Limb (tissue), 2 donors: ENCODE measurements around the gene CUBN.

Source experiments
- DNase-seq, 2 donors: peaks; one replicate each; pipeline ENCODE4 v3.0.0-alpha.2; 2016; ENCODE audit errors: extremely low spot score in 2 of 2

Gene CUBN

GRCh38 chr10:16952610-16953009 is 177.0 kb downstream of the CUBN start:
- no peak for DNase-seq

- peak in 1 of 2 donors; percentile 21 for DNase-seq
Observed at GRCh38 chr10:16952080-16952479, 177.5 kb downstream of the CUBN start.

GRCh38 chr10:16950656-16951601 is 178.7 kb downstream of the CUBN start:
- DNase-seq: peak; percentile 64 to 82

DNA sequence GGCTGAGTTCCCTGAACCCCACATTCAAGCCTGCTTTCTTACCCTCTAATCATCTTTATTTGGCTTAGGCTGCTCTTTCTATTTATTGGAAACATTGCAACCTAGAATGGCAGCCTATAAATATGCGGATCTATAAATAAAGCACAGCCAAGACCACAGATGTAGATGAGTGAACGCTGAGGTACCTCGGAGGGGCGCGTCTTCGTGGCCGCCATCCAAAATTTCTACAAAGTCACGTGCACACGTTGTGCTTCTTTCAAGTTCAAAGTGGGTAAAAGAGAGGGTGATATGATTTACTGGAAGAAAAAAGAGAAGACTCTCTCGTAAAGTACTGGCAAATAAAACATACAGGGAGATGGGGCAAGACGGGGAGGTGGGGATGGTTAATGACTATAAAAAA is 179.8 kb downstream of the CUBN start:
- DNase-seq: peak in 1 of 2 donors; percentile 63

DNA sequence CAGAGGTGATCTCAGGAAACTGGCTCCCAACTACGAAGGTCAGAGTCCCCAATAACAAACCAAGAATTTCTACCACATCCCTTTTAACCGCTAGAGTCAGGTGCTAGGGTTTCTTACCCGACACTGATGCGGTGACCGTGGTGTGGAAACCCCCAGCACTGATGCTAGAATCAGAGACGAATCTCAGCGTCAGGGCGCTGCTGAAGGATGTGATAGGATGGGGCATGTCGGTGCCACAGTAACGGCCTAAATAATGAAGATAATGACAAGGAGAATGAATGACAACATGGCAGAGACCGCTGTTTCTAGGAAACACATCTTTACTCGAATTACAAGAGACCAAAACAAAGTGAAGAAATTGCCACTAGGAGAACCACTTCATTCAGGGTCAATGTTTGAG is 181.2 kb downstream of the CUBN start:
- DNase-seq: no peak

GRCh38 chr10:16947069-16947468 is 182.5 kb downstream of the CUBN start:
- peak in 1 of 2 donors; percentile 34 for DNase-seq

DNA sequence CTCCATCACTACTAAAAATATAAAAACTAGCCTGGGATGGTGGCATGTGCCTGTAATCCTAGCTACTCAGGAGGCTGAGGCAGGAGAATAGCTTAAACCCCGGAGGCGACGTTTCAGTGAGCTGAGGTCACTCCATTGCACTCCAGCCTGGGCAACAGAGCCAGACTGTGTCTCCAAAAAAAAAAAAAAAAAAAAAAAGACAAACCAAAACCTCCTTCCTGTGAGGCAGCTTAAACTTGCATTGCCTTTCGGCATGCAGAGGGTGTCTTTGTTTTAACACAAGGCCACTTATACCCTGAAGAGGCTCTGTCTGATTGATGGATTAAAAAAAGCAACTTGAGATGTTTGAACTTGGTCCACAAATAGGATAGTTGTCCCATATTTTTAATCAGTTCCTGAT is 184.0 kb downstream of the CUBN start:
- DNase-seq: peak in 1 of 2 donors; percentile 24

GRCh38 chr10:16944986-16945385 is 184.6 kb downstream of the CUBN start:
- DNase-seq: no peak

DNA sequence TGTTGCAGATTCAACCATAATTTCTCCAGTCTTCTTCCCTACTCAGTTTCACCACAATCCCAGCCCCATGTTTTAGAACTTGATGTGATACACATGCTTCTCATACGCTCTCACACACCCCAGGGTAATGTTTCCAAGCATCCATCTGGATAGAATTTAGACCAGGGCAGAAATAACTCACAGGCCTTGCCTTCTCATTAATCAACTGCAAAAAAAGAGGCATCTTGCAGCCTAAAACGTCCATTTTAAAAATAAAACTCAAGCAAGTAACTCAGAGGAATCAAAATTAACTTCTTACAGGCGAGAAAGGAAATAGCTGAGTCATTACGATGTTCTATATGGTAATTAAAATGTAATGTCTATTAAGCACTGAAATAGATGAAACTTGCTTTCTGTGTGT is 185.2 kb downstream of the CUBN start:
- DNase-seq: peak in 1 of 2 donors; percentile 81

- DNase-seq: peak in 1 of 2 donors; percentile 39
Observed at GRCh38 chr10:16943295-16944285, 186.0 kb downstream of the CUBN start.

- no peak for DNase-seq
Observed at GRCh38 chr10:16942381-16943078, 187.1 kb downstream of the CUBN start.

GRCh38 chr10:16941870-16942269 is 187.7 kb downstream of the CUBN start:
- no peak for DNase-seq

- DNase-seq: no peak
Observed at GRCh38 chr10:16941067-16941466, 188.5 kb downstream of the CUBN start.

- no peak for DNase-seq
Observed at GRCh38 chr10:16938952-16939351, 190.7 kb downstream of the CUBN start.

- DNase-seq: no peak
Observed at GRCh38 chr10:16934461-16934860, 195.2 kb downstream of the CUBN start.

DNA sequence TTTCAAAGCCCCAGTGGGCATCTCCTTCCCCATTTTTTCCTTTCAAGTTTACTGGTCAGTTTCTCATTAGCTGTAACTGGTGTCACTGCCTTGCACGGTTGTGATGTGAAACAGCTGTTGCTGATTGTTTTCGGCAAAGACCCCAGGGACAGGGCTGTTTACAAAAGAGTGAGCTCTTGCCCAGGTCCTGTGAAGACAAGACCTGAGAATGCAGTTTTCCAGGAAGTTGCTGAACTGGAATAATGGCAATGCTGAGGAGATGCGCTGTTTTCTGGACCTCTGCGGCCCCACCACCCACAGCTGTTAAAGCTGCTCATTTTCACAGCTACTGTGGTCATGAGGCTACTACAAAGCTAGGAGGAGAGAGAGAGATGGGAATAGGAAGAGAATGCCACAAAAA is 195.8 kb downstream of the CUBN start:
- DNase-seq: no peak

DNA sequence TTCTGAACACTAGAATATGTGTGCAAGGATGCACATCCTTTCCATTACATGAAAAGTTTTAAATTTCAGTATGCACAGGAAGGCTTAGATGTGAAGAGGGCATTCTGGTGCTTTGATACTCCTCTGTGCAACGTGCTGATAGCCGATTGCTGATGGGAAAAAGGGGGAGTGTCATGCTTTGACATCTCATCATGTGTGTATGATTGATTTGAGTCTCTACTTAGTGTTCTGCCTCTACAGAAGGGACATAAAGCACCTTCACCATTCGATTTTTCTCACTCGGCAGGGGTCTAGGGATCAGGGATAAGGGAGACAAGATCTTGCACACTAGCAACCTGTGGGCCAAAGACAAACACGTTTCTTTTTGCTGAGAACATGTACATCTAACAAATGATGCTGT is 197.7 kb downstream of the CUBN start:
- DNase-seq: no peak

- no peak for DNase-seq
Observed at GRCh38 chr10:16930540-16930939, 199.1 kb downstream of the CUBN start.

- DNase-seq: no peak
Observed at GRCh38 chr10:16929069-16929468, 200.5 kb downstream of the CUBN start.

DNA sequence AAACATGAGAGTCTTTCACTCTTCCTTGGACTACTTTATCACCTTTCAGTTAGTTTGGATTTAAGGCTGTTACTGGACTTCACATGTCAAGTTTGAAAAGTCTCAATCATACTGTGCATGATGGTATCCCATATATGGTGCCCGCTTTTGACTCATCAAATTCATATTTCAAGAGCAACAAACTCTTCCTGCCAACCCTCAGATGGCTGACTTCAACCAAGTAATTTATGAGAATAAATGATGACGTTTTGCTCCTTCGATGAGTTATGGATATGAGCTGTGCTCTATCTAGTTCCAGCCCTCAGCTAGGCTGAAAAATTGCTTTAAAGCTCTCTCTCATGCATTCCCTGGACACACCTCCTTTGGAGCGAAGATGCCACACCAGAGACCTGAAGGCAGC is 202.1 kb downstream of the CUBN start:
- DNase-seq: no peak

DNA sequence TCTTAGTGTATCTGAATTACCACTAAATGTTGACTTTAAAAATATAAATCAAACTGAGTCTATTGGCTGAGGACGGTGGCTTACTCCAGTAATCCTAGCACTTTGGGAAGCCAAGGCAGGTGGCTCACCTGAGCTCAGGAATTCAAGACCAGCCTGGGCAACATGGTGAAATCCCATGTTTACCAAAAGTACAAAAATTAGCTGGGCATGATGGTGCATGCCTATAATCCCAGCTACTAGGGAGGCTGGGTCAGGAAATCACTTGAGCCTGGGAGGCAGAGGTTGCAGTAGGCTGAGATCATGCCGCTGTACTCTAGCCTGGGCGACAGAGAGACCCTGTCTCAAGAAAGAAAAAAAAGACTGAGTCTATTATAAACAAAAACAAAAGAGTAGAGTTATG is 205.9 kb downstream of the CUBN start:
- DNase-seq: no peak
